CD4-positive, CD25-positive, alpha-beta regulatory T cell (primary cell): Measurements from ENCODE around the gene DOCK1. TPM values are rescaled to one million over a fixed set of nuclear protein-coding genes. Genes with fewer than 3 reads are reported as not detected.

Experiments
- ATAC-seq, 2 donors: fragments of 150-1000 bp; cut with Tn5 transposase; one replicate each; pipeline ENCODE4 v1.10.0; 2021; ENCODE audit warnings: low read depth in 2 of 2, moderate number of reproducible peaks in 2 of 2, moderate library complexity in 1 of 2
- DNase-seq, 3 donors: peaks; one replicate each; pipeline versions ENCODE4 v3.0.0 to v3.0.0-alpha.2; 2012 to 2022; ENCODE audit warnings: mixed read lengths in 1 of 3
- H3K27ac ChIP-seq: one replicate; pipeline ENCODE4 v1.7.0; 2013; ENCODE audit warnings: mild to moderate bottlenecking, low read length; ENCODE audit not compliant: insufficient read depth, poor library complexity, severe bottlenecking
- H3K27me3 ChIP-seq: one replicate; pipeline ENCODE4 v1.7.0; 2013; ENCODE audit warnings: low read length; ENCODE audit not compliant: control insufficient read depth, insufficient read depth
- H3K36me3 ChIP-seq: one replicate; pipeline ENCODE4 v1.7.0; 2013; ENCODE audit warnings: mild to moderate bottlenecking, low read length, moderate library complexity; ENCODE audit not compliant: control insufficient read depth, insufficient read depth
- H3K4me1 ChIP-seq: 2 replicates; pipeline ENCODE4 v1.7.0; 2013; ENCODE audit warnings: mild to moderate bottlenecking, low read length; ENCODE audit not compliant: insufficient read depth, control insufficient read depth, poor library complexity, severe bottlenecking
- H3K4me3 ChIP-seq: one replicate; pipeline ENCODE4 v1.7.0; 2013; ENCODE audit warnings: low read depth, mild to moderate bottlenecking, low read length, moderate library complexity
- H3K9me3 ChIP-seq, 2 experiments: 1 replicate in 1 of 2; 2 replicates in 1 of 2; pipeline ENCODE4 v1.7.0; 2013; ENCODE audit warnings: low read length in 2 of 2, mild to moderate bottlenecking in 1 of 2, moderate library complexity in 1 of 2; ENCODE audit not compliant: control insufficient read depth in 2 of 2
- H3K27ac Mint-ChIP-seq, 3 donors: one replicate each; pipeline ENCODE4 v1.8.0; 2020 to 2022; ENCODE audit warnings: mild to moderate bottlenecking in 3 of 3, mixed read lengths in 3 of 3, moderate library complexity in 2 of 3
- H3K27me3 Mint-ChIP-seq: one replicate; pipeline ENCODE4 v1.8.0; 2022; ENCODE audit warnings: mild to moderate bottlenecking, mixed read lengths
- H3K36me3 Mint-ChIP-seq: one replicate; pipeline ENCODE4 v1.8.0; 2020; ENCODE audit warnings: mixed read lengths
- H3K4me1 Mint-ChIP-seq, 4 donors: one replicate each; pipeline ENCODE4 v1.8.0; 2020 to 2022; ENCODE audit warnings: mixed read lengths in 4 of 4, mild to moderate bottlenecking in 1 of 4
- H3K4me3 Mint-ChIP-seq, 4 donors: one replicate each; pipeline ENCODE4 v1.8.0; 2020 to 2022; ENCODE audit warnings: mild to moderate bottlenecking in 4 of 4, mixed read lengths in 4 of 4, moderate library complexity in 3 of 4
- H3K9me3 Mint-ChIP-seq, 7 donors: one replicate each; pipeline ENCODE4 v1.8.0; 2020 to 2022; ENCODE audit warnings: mixed read lengths in 7 of 7, mild to moderate bottlenecking in 3 of 7, moderate library complexity in 2 of 7
- polyA plus RNA-seq, 4 donors: library from polyadenylated mRNA; unstranded; fragments of 300-500 nt; fragmentation: Illumina TruSeq; gene quantifications; one replicate each; pipeline ENCODE4 v1.2.3, GENCODE V29; 2021
- total RNA-seq: library from RNA; stranded (reverse); gene quantifications from one replicate; pipeline ENCODE4 v1.2.3, GENCODE V29; 2022

Gene DOCK1
- total and polyA plus RNA-seq, 5 donors from 2014 or later = 0.20 TPM; not detected in 4

DNA sequence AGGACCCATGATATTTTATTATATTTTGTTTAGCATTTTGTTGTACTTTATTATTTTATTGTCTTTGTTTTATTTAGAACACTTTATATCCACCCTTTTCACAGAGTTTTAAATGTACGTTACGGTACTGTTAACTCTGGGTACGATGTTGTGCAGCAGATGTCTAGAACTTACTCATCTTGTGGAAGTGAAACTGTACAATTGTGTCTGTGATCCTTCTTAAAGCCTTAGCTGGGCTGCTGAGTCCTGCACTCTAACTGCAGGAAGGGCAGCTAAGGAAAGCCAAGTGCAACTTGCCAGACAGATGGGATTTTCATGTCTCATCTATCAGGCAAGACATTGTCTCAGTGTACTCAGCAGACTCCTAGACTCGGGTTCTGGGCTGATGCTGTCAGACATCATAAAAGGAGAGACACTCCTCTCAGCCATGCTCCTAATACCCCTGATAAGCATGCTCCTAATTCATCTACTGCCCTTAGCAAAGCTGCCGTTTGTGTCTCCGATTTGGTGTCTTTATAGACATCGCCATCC is 305.8 kb downstream of the DOCK1 start:
- Mint-ChIP-seq H3K9me3 (peaks cover 0 to 2% (median 0%) of the 10 kb centered on the region in 7 donors), H3K27me3 (no peaks in the 10 kb centered on the region), H3K27ac (no peak overlapping the region), H3K4me3 (no peak overlapping the region), H3K36me3 (no peaks in the 10 kb centered on the region), H3K4me1 (no peaks in the 10 kb centered on the region)
- no peak overlapping the region for H3K27ac ChIP-seq
- ATAC-seq (no peak), DNase-seq (no peak)
- no peaks in the 10 kb centered on the region for H3K27me3 ChIP-seq
- no peak overlapping the region for H3K4me3 ChIP-seq
- H3K36me3 ChIP-seq = no peaks in the 10 kb centered on the region
- H3K9me3 ChIP-seq = no peaks in the 10 kb centered on the region
- H3K4me1 ChIP-seq = no peaks in the 10 kb centered on the region

- H3K9me3 Mint-ChIP-seq = peaks cover 0 to 6% (median 2%) of the 10 kb centered on the region in 7 donors
- H3K27ac ChIP-seq = no peak overlapping the region
- H3K4me1 ChIP-seq = no peaks in the 10 kb centered on the region
- no peaks in the 10 kb centered on the region for H3K9me3 ChIP-seq
- no peak overlapping the region for H3K4me3 ChIP-seq
- H3K36me3 Mint-ChIP-seq = no peaks in the 10 kb centered on the region
- H3K27ac Mint-ChIP-seq = no peak overlapping the region
- DNase-seq = no peak
- ATAC-seq = no peak
- H3K36me3 ChIP-seq = no peaks in the 10 kb centered on the region
- no peaks in the 10 kb centered on the region for H3K27me3 ChIP-seq
- H3K4me1 Mint-ChIP-seq = no peaks in the 10 kb centered on the region
- H3K4me3 Mint-ChIP-seq = no peak overlapping the region
- H3K27me3 Mint-ChIP-seq = peaks cover 14% of the 10 kb centered on the region
Measured at GRCh38 chr10:127215866-127216265, 310.6 kb downstream of the DOCK1 start.

DNA sequence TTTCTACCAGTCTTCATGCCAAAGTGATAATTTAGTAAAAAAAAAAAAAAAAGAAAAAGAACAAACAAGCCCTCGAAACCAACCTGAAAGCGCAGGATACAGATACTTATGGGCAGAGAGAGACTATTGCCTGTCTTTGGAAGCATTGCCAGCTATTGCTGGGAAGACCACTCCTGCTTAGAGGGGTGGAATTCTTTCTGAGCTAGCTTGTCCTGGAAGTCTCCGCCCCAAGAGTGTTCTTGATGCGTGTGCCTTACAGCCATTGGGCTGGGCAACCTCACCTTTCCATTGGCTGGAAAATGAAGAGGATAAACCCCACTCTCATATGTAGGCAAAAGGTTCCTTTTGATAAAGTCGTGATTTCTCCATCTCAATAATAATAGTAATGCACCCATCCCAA is 311.0 kb downstream of the DOCK1 start:
- no peaks in the 10 kb centered on the region for H3K4me1 ChIP-seq
- no peak for DNase-seq
- no peak overlapping the region for H3K4me3 ChIP-seq
- no peak overlapping the region for H3K27ac ChIP-seq
- Mint-ChIP-seq H3K4me1 (no peaks in the 10 kb centered on the region), H3K36me3 (no peaks in the 10 kb centered on the region), H3K27ac (no peak overlapping the region), H3K9me3 (peaks cover 0 to 6% (median 2%) of the 10 kb centered on the region in 7 donors), H3K4me3 (no peak overlapping the region), H3K27me3 (peaks cover 14% of the 10 kb centered on the region)
- H3K27me3 ChIP-seq = no peaks in the 10 kb centered on the region
- ATAC-seq = no peak
- H3K36me3 ChIP-seq = no peaks in the 10 kb centered on the region
- no peaks in the 10 kb centered on the region for H3K9me3 ChIP-seq

DNA sequence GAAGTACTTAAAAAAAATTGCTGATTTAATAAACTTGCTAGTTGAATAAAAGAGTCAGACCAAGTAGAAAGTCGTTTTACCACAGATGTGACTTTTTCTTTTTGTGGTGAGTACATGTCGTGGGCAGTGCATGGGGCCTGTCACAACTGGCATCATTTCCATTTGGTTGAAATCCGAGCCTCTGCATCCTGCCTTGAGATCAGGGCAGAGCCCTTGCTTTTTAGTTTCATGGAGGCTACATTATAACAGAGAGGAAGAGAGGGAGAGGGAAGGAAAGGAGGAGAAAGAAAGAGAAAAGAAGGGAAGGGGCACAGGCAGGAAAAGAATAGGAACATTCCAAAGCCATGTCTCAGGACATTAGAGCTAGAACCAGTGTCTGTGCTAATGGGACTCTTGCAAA is 311.6 kb downstream of the DOCK1 start:
- no peak overlapping the region for H3K27ac Mint-ChIP-seq
- Histone ChIP-seq H3K4me1 (no peaks in the 10 kb centered on the region), H3K27me3 (no peaks in the 10 kb centered on the region), H3K27ac (no peak overlapping the region), H3K36me3 (no peaks in the 10 kb centered on the region), H3K4me3 (no peak overlapping the region), H3K9me3 (no peaks in the 10 kb centered on the region)
- peaks cover 0 to 6% (median 2%) of the 10 kb centered on the region in 7 donors for H3K9me3 Mint-ChIP-seq
- no peak overlapping the region for H3K4me3 Mint-ChIP-seq
- H3K4me1 Mint-ChIP-seq = no peaks in the 10 kb centered on the region
- DNase-seq (no peak), ATAC-seq (no peak)
- H3K36me3 Mint-ChIP-seq = no peaks in the 10 kb centered on the region
- H3K27me3 Mint-ChIP-seq = peaks cover 14% of the 10 kb centered on the region

DNA sequence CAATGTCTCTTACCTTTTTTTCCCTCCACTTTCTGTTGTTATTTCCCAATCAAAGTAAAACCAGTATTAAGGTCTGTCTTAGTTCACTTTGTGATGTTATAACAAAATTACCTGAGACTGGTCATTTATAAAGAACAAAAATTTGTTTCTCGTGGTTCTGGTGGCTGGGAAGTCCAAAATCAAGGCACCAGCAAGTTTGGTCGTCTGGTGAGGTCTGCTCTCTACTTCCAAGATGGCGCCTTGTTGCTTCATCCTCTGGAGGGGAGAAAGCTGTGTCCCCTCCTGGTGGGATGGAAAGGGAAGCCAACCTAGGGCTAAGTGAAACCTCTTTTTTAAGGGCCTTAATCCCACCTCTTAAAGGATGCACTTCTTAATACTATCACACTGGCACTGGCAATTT is 313.4 kb downstream of the DOCK1 start:
- Mint-ChIP-seq H3K27me3 (peaks cover 14% of the 10 kb centered on the region), H3K4me1 (no peaks in the 10 kb centered on the region), H3K27ac (no peak overlapping the region), H3K4me3 (no peak overlapping the region), H3K36me3 (no peaks in the 10 kb centered on the region), H3K9me3 (peaks cover 0 to 8% (median 2%) of the 10 kb centered on the region in 7 donors)
- H3K4me1 ChIP-seq = no peaks in the 10 kb centered on the region
- H3K9me3 ChIP-seq = no peaks in the 10 kb centered on the region
- no peak overlapping the region for H3K27ac ChIP-seq
- H3K4me3 ChIP-seq = no peak overlapping the region
- no peak for ATAC-seq
- no peak for DNase-seq
- H3K36me3 ChIP-seq = no peaks in the 10 kb centered on the region
- H3K27me3 ChIP-seq = no peaks in the 10 kb centered on the region

DNA sequence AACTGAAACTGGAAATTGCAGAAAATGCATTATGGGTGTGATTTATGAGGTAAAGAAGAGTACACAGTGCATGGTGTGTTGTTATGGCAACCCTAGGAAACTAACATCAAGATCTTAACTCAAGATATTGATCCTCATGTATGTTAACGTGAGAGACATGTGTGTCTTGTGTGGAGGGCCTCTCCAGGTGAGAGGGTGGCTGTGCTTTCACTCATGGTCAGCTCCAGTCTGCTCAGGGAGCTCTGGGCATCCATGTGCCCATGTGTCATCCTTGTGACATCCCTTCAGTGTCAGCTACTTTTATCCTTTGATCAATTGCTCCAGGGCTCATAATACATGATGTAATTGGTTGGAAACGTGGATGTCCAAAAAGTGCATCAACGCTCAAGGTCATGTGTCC is 316.1 kb downstream of the DOCK1 start:
- Mint-ChIP-seq H3K27me3 (peaks cover 14% of the 10 kb centered on the region), H3K4me1 (no peaks in the 10 kb centered on the region), H3K4me3 (no peak overlapping the region), H3K9me3 (peaks cover 0 to 6% (median 2%) of the 10 kb centered on the region in 7 donors), H3K36me3 (no peaks in the 10 kb centered on the region), H3K27ac (no peak overlapping the region)
- Histone ChIP-seq H3K9me3 (no peaks in the 10 kb centered on the region), H3K27ac (no peak overlapping the region), H3K36me3 (no peaks in the 10 kb centered on the region), H3K4me3 (no peak overlapping the region), H3K27me3 (no peaks in the 10 kb centered on the region), H3K4me1 (no peaks in the 10 kb centered on the region)
- DNase-seq (no peak), ATAC-seq (no peak)

- H3K36me3 ChIP-seq = no peaks in the 10 kb centered on the region
- no peak overlapping the region for H3K27ac ChIP-seq
- Mint-ChIP-seq H3K9me3 (peaks cover 0 to 2% (median 0%) of the 10 kb centered on the region in 7 donors), H3K4me3 (no peak overlapping the region), H3K27me3 (no peaks in the 10 kb centered on the region), H3K27ac (no peak overlapping the region), H3K4me1 (no peaks in the 10 kb centered on the region), H3K36me3 (no peaks in the 10 kb centered on the region)
- DNase-seq (no peak), ATAC-seq (no peak)
- no peaks in the 10 kb centered on the region for H3K4me1 ChIP-seq
- H3K9me3 ChIP-seq = no peaks in the 10 kb centered on the region
- no peaks in the 10 kb centered on the region for H3K27me3 ChIP-seq
- H3K4me3 ChIP-seq = no peak overlapping the region
Measured at GRCh38 chr10:127227027-127227426, 321.8 kb downstream of the DOCK1 start.

DNA sequence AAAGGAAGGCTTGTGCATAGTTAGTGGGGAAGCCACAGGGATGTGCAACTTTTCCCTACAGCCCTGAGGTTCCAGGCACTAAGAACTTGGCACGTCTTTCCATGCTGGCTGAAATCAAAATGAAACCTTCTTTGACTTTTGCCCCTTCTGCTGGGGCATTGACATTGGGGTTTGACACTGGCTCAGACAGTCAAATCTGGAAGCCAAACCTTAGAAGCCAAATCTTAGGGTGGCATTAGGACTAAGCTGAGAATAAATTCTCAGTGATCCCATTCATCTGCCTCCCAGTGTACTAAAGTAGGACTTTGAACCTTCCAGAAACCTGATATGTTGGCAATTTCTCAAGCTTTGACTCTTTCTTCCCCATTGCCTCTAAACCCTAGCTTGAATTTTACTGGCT is 322.4 kb downstream of the DOCK1 start:
- Mint-ChIP-seq H3K27me3 (no peaks in the 10 kb centered on the region), H3K4me3 (no peak overlapping the region), H3K27ac (no peak overlapping the region), H3K9me3 (peaks cover 0 to 1% (median 0%) of the 10 kb centered on the region in 7 donors), H3K4me1 (no peaks in the 10 kb centered on the region), H3K36me3 (no peaks in the 10 kb centered on the region)
- H3K9me3 ChIP-seq = no peaks in the 10 kb centered on the region
- no peaks in the 10 kb centered on the region for H3K27me3 ChIP-seq
- no peak for ATAC-seq
- no peaks in the 10 kb centered on the region for H3K4me1 ChIP-seq
- no peak overlapping the region for H3K27ac ChIP-seq
- no peaks in the 10 kb centered on the region for H3K36me3 ChIP-seq
- no peak overlapping the region for H3K4me3 ChIP-seq
- no peak for DNase-seq
